Retina (tissue), 1 donor: ENCODE data around the gene MAP2K5.

Experiments
- DNase-seq: peaks from one replicate; pipeline ENCODE4 v3.0.0-alpha.2; 2016

MAP2K5 gene

GRCh38 chr15:67788986-67789385 is 246.5 kb downstream of the MAP2K5 start:
- DNase-seq, result no peak

DNA sequence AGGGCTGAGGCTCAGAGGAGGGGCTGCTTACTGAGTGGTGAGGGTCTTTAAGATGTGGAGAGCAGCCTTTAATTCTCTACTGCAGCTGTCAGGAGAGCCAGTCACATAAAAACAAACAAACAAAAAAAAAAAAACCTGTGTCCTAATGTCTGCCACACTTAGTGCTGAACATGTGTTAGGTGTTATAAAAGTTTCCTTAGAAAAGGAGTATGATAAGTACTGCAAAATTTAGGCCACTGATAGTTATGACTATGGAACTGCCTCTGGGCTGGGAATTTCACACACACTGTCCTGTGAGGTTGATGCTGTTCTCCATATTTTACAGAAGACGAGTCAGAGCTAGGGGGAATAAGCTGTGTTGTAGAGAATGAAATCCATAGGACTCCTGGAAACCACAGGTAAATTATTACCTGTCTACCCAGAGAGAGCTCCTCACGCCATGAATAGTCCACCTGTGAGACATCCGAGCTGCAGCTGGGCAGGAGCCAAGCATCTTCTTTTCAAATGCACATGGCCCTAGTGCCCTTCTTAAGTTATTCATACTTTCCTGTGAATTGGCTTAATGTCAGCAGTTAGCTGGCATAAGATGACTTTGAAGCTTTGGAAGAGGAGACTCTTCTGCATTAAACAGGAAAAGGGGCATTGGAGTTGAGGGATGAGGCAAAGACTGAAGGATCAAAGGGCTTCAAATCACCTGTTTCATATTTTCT is 248.3 kb downstream of the MAP2K5 start:
- DNase-seq, result no peak

- DNase-seq, result no peak
Measured at GRCh38 chr15:67792250-67792942, 249.9 kb downstream of the MAP2K5 start.

DNA sequence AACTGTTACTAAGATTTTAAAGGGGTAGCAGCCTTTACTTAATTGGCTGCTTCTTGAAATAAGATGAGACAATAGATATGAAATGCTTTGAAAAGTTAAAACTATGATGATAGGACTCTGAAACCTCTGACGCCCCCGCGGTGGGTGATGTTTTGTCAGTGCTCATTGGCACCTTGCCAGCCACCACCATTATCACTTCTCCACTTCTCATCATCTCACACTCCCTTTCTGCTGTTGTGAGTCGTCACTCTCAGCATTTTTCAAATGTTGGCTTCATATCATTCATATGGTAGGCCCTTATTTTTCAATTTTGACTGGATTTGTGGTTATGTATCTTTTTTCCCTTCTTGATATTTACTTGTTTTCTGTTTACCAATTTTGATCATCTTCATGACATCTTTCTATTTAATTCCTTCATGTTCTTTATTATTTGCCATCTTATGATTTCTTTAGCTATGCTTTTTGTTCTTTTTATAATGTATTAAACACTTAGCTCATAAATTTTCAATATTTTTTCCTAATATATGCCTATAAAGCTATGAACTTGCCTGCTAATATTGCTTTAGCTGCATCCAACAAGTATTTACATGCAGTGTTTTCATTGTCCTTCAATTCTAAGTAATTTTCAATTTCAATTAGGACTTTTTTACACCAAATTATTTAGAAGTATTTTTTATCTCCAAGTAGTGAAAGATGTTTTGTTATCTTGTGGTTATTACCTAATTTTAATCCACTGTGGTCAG is 252.5 kb downstream of the MAP2K5 start:
- no peak for DNase-seq

GRCh38 chr15:67796196-67797127 is 254.0 kb downstream of the MAP2K5 start:
- DNase-seq, result no peak

DNA sequence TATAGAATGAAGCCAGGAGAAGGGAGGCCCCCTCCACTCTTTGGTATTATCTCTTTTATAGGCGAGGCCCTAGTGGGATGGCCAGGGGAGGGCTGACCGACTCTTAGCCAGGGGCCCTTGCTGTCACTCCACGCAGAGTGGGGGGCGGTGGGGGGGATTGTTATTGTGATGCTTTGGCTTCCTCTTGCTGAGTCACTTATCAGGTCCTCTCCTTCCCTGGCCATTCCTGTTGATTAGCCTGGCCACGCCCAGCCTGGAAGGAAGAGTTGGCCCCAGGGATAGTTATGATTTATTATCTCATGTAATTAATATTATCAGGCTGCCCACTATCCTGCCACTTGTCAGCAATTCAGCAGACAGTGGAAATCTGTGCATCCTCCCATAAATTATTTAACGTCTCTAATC is 257.3 kb downstream of the MAP2K5 start:
- DNase-seq, result no peak

DNA sequence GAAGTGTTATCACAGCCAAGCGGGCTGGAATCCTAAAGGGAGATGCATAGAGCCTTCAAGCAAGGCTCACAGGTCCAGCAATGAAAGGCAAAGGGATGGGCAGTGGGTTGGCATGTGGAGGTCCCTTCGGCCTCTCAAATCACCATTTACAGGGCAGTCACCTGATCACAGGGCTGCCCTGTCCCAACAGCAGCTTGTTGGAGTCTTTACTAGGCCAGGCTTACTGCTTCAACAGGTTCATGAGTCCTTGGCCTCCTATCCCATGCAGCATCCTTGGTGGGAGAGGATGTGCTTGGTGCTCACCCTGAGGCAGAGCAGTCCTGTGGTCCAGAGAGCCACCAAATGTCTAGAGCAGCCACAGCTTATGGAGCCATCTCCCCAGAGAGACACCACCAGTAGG is 258.6 kb downstream of the MAP2K5 start:
- no peak for DNase-seq

DNA sequence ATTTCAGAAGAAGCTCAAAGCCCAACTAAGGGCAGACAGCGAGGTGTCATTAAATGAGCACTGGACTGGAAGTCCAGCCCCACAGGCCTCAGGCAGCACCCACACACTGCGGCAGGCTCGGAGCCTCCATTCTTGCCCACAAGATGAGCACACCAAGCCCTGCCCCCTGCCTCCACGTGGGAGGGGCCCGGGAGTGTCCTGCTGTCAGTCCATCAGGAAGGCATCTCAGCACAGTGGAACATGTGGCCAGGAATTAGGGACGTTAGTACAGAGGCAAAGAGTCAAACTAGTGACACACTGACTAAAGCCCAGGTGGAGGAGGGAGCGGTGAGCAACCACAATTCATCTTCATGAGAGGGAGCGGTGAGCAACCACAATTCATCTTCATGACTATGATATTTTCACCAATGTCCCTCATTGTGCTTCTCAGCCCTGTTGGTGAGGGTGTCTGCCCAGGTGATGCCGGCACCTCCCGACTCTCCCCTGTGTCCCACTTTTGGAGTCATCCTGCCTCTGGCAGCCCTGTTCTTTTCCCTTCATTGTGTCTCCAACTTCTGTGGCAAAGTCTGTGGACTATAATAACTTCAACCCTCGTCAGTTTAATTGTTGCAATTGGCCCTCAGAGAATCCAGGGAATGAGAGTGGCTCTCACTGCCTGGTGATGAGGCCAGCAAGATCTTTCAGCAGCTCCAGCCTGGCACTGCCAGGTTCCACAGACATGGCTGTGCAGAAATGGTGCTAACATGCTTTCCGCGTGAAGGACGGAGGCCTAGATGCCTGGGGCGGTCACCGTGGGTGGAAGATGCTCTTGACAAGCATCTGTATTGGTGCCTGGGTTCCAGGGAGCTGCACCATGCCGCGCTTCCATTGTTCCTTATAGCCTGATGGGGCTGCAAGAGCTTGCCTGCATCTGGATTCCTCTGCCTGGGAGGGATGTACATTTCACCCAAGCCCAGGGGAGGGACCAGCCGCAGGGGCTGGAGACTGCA is 259.7 kb downstream of the MAP2K5 start:
- no peak for DNase-seq

DNA sequence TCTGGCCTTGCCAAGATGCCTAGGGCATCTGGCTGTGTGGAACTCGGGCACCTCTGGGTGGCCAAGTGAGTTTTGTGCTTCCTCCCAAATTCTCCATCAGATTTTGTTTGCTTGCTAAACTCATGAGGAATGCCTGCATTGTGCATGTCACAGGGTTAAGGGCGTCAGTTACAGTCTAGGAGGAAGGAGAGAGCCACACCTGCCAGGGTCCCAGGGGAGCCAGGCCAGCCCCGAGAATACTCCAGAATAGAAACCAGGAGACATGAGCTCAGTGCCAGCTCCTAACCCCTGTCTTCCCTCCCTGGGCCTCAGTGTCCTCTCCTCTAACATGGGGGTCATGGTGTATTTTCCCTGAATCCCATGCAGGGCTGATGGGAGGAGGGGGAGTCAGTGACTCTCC is 260.8 kb downstream of the MAP2K5 start:
- DNase-seq, result no peak

- peak; percentile 72 for DNase-seq
Measured at GRCh38 chr15:67803996-67804843, 261.7 kb downstream of the MAP2K5 start.

DNA sequence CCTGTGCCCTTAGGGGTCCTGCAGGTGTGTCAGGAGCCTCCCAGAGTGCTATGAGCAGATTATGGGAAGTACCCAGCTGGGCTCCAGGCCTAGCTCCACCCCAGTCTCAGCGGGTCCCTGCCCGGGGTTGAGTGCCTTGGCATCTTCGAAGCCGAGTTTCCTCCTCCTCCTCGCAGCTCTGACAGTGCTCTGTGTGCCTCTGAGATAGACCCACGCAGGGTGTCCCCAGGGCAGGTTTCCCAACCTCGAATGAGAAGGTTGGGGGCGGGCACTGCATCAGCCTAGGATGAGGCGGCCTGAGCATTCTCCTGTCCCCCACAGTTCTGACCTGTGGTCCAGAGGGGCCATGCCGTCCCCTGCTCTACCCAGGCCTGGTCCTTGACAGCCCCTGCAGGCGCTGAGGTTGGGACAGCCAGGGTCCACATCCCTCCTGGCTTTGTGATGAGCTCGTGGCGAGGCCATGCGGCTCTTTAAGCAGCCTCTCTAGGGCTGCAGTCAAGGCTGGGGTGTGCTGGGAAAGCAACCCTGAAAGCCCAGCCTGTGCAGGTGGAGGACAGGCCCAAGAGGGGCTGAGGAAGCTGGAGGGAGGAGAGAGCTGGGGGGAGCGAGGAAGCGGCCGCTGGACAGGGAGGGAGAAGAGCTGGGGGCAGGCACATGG is 262.6 kb downstream of the MAP2K5 start:
- DNase-seq, result peak; percentile 36

DNA sequence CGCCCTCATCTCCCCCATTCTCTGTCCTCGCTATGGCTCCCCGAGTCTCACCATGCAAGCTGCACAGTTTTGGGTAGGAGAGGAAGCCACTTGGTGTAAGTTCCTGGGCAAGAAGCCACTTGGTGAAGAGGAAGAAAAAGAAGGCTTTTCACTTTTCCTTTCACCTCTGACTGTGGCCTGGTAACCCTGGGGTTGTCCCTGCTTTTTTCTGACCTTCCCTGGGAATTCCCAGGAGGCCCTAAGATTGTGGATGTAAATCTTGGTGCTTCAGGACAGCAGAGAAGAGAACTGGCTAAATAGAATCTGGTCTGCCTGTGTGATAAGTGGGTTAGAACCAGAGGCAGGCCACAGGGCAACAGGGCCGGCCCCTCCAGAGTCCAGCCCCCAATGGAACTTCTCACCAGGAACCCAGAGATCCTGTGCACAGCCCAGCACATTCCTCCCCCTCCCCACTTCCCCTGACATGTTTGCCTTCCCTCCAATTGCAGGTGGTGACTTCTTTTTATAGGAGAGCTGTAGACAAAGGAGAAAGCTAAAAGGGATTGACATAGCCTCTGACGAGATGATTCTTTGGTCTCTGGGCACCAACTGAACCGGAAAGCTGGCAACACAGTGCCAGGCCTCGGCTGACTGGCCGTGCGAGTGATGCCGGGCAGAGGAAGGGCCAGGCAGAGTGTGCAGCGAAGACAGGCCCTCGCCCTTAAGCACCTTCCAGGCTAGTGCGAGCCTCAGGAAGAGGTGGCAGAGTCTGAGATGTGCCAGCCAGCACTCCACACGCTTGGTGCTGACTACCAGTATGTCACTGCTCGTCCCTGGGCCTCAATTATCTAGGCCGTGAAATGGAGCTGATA is 263.4 kb downstream of the MAP2K5 start:
- DNase-seq, result peak; percentile 38

GRCh38 chr15:67806536-67806935 is 264.0 kb downstream of the MAP2K5 start:
- DNase-seq, result no peak

GRCh38 chr15:67807141-67807540 is 264.6 kb downstream of the MAP2K5 start:
- DNase-seq, result no peak

DNA sequence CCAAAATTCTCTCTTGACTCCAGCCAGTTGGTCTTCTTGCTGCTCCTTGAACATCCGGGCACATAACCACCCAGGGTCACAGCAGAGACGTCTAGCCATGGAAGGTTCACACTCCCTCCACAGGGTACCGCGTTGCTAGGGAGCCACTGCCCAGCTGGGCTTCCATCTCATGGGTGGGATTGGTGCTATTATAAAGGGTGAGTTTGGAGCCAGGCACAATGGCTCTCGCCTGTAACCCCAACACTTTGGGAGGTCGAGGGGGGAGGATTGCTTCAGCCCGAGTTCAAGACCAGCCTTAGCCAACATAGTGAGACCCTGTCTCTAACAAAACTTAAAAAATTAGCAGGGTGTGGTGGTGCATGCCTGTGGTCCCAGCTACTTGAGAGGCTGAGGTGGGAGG is 265.3 kb downstream of the MAP2K5 start:
- DNase-seq, result no peak

GRCh38 chr15:67808821-67809220 is 266.3 kb downstream of the MAP2K5 start:
- DNase-seq, result no peak

GRCh38 chr15:67809441-67809840 is 266.9 kb downstream of the MAP2K5 start:
- no peak for DNase-seq

DNA sequence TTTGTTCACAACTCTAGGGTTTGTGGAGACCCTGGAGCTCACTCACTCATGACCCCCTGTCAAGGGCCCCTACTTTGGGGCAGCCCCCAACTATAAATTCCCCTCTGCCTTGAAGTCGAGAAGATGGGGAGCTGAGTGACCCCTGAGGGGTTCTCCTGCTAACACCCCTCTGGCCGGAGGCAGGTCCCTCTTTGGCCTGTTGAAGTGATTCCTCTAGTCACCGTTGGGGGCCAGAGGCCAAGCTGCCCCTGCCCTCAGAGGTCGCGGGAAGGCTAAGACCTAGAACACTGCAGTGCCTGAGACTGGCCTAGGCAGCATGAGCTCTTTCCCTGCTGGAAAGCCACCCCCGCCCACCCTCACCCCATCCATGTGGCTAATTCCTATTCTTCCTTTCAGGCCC is 267.4 kb downstream of the MAP2K5 start:
- no peak for DNase-seq

GRCh38 chr15:67812241-67812644 is 269.7 kb downstream of the MAP2K5 start:
- no peak for DNase-seq
